ENCODE results near the gene ZNF630.

The ZNF630 gene

GRCh38 chrX:48068096-48068887, 3.1 kb downstream of the ZNF630 start:
- H3K4me3 ChIP-seq (replicated peaks; ENCODE audit: low read depth, low read length): no peak overlapping the region
- TF ChIP-seq CTCF (IDR thresholded peaks at IDR 0.05; ENCODE audit: insufficient read depth, low read length, poor library complexity, severe bottlenecking): no peak
- DNase-seq (ENCODE audit: extremely low read depth, insufficient read length): no peak
- no peaks in the 10 kb centered on the region for H3K36me3 ChIP-seq (ENCODE audit: control insufficient read depth, insufficient read depth, low read length)
- no peaks in the 10 kb centered on the region for H3K27me3 ChIP-seq (replicated peaks; ENCODE audit: control insufficient read depth, insufficient read depth, low read length)

GRCh38 chrX:48064261-48064660, 7.2 kb downstream of the ZNF630 start:
- Histone ChIP-seq H3K36me3 (ENCODE audit: control insufficient read depth, insufficient read depth, low read length) (no peaks in the 10 kb centered on the region), H3K4me3 (replicated peaks; ENCODE audit: low read depth, low read length) (no peak overlapping the region), H3K27me3 (replicated peaks; ENCODE audit: control insufficient read depth, insufficient read depth, low read length) (no peaks in the 10 kb centered on the region)
- no peak for DNase-seq (ENCODE audit: extremely low read depth, insufficient read length)
- no peak for TF ChIP-seq CTCF (IDR thresholded peaks at IDR 0.05; ENCODE audit: insufficient read depth, low read length, poor library complexity, severe bottlenecking)

- DNase-seq (ENCODE audit: extremely low read depth, insufficient read length): no peak
- TF ChIP-seq CTCF (IDR thresholded peaks at IDR 0.05; ENCODE audit: insufficient read depth, low read length, poor library complexity, severe bottlenecking): no peak
- Histone ChIP-seq H3K36me3 (ENCODE audit: control insufficient read depth, insufficient read depth, low read length) (no peaks in the 10 kb centered on the region), H3K4me3 (replicated peaks; ENCODE audit: low read depth, low read length) (no peak overlapping the region), H3K27me3 (replicated peaks; ENCODE audit: control insufficient read depth, insufficient read depth, low read length) (no peaks in the 10 kb centered on the region)
These were observed 12.2 kb downstream of the ZNF630 start for GRCh38 chrX:48059296-48059639.

- H3K36me3 ChIP-seq (ENCODE audit: control insufficient read depth, insufficient read depth, low read length): no peaks in the 10 kb centered on the region
- TF ChIP-seq CTCF (IDR thresholded peaks at IDR 0.05; ENCODE audit: insufficient read depth, low read length, poor library complexity, severe bottlenecking): no peak
- H3K4me3 ChIP-seq (replicated peaks; ENCODE audit: low read depth, low read length): no peak overlapping the region
- DNase-seq (ENCODE audit: extremely low read depth, insufficient read length): no peak
- H3K27me3 ChIP-seq (replicated peaks; ENCODE audit: control insufficient read depth, insufficient read depth, low read length): no peaks in the 10 kb centered on the region
These were observed 12.7 kb downstream of the ZNF630 start for GRCh38 chrX:48058621-48059295.

GRCh38 chrX:48046846-48047245, 24.6 kb downstream of the ZNF630 start:
- DNase-seq (ENCODE audit: extremely low read depth, insufficient read length): no peak
- no peaks in the 10 kb centered on the region for H3K27me3 ChIP-seq (replicated peaks; ENCODE audit: control insufficient read depth, insufficient read depth, low read length)

More at GRCh38 chrX:48046846-48047245, 24.6 kb downstream of the ZNF630 start:
- no peak for TF ChIP-seq CTCF (IDR thresholded peaks at IDR 0.05; ENCODE audit: insufficient read depth, low read length, poor library complexity, severe bottlenecking)
- Histone ChIP-seq H3K36me3 (ENCODE audit: control insufficient read depth, insufficient read depth, low read length) (no peaks in the 10 kb centered on the region), H3K4me3 (replicated peaks; ENCODE audit: low read depth, low read length) (no peak overlapping the region)
